GM23338 (cell line): ENCODE measurements around the gene MARCHF10. TPM values are rescaled to one million over a fixed set of nuclear protein-coding genes. Genes with fewer than 3 reads are reported as not detected.

Experiments
- ATAC-seq: fragments of 200-7000 bp; cut with Tn5 transposase; 3 replicates; pipeline ENCODE4 v1.9.1; 2020
- DNase-seq: peaks from one replicate; pipeline ENCODE4 v3.0.0-alpha.2; 2015; ENCODE audit warnings: low spot score
- H2AFZ ChIP-seq: fragments of 200-600 bp; sonication (generic); 2 replicates; pipeline ENCODE4 v1.8.0; 2016; ENCODE audit warnings: antibody characterized with exemption, mild to moderate bottlenecking, moderate library complexity
- H3F3A ChIP-seq: fragments of 200-600 bp; sonication (generic); replicated peaks from 2 replicates; pipeline ENCODE4 v1.8.0; 2017; ENCODE audit warnings: antibody characterized with exemption, mixed run types, low read depth
- H3K27ac ChIP-seq: fragments of 200-600 bp; sonication (generic); 2 replicates; pipeline ENCODE4 v1.6.1; 2016; ENCODE audit warnings: low read depth
- H3K27me3 ChIP-seq: fragments of 200-600 bp; sonication (generic); 2 replicates; pipeline ENCODE4 v1.8.0; 2016; ENCODE audit warnings: mild to moderate bottlenecking, mixed run types, moderate library complexity; ENCODE audit not compliant: insufficient read depth
- H3K36me3 ChIP-seq: fragments of 200-600 bp; sonication (generic); 2 replicates; pipeline ENCODE4 v1.8.0; 2016; ENCODE audit warnings: mild to moderate bottlenecking; ENCODE audit not compliant: insufficient read depth
- H3K4me1 ChIP-seq: fragments of 200-600 bp; sonication (generic); 2 replicates; pipeline ENCODE4 v1.8.0; 2016; ENCODE audit warnings: mild to moderate bottlenecking, moderate library complexity; ENCODE audit not compliant: insufficient read depth
- H3K4me2 ChIP-seq: fragments of 200-600 bp; sonication (generic); 2 replicates; pipeline ENCODE4 v1.7.1; 2017; ENCODE audit warnings: mixed run types
- H3K4me3 ChIP-seq: fragments of 200-600 bp; sonication (generic); 2 replicates; pipeline ENCODE4 v1.6.1; 2016; ENCODE audit warnings: mixed run types
- H3K79me2 ChIP-seq: fragments of 200-600 bp; sonication (generic); replicated peaks from 2 replicates; pipeline ENCODE4 v1.8.0; 2017; ENCODE audit warnings: mild to moderate bottlenecking; ENCODE audit not compliant: insufficient read depth
- H3K9me2 ChIP-seq: fragments of 200-600 bp; sonication (generic); 2 replicates; pipeline ENCODE4 v1.8.0; 2017; ENCODE audit not compliant: insufficient read depth
- H4K20me1 ChIP-seq: fragments of 200-600 bp; sonication (generic); replicated peaks from 2 replicates; pipeline ENCODE4 v1.8.0; 2017; ENCODE audit warnings: mild to moderate bottlenecking; ENCODE audit not compliant: insufficient read depth
- H3K27ac Mint-ChIP-seq: 2 replicates; pipeline ENCODE4 v1.8.0; 2020; ENCODE audit warnings: inconsistent platforms, mild to moderate bottlenecking, moderate library complexity, mixed read lengths
- H3K27me3 Mint-ChIP-seq: 3 replicates; pipeline ENCODE4 v1.8.0; 2022; ENCODE audit warnings: low read depth, mild to moderate bottlenecking, moderate library complexity, mixed read lengths, inconsistent platforms; ENCODE audit not compliant: insufficient read depth, poor library complexity
- H3K36me3 Mint-ChIP-seq: 3 replicates; pipeline ENCODE4 v1.8.0; 2021; ENCODE audit warnings: low read depth, mild to moderate bottlenecking, inconsistent platforms, moderate library complexity, mixed read lengths
- H3K4me1 Mint-ChIP-seq: 3 replicates; pipeline ENCODE4 v1.8.0; 2020; ENCODE audit warnings: mild to moderate bottlenecking, inconsistent platforms, mixed read lengths
- H3K4me3 Mint-ChIP-seq: 3 replicates; pipeline ENCODE4 v1.8.0; 2021; ENCODE audit warnings: moderate library complexity, mild to moderate bottlenecking, inconsistent platforms, mixed read lengths
- H3K9me3 Mint-ChIP-seq: 3 replicates; pipeline ENCODE4 v1.8.0; 2020; ENCODE audit warnings: moderate library complexity, mild to moderate bottlenecking, inconsistent platforms, mixed read lengths
- CREB1 ChIP-seq: fragments of 250-450 bp; sonication (Bioruptor Pico); IDR thresholded peaks from 2 replicates; pipeline ENCODE4 v1.5.0; 2020; ENCODE audit warnings: low read depth, mild to moderate bottlenecking, moderate library complexity
- ETS1 ChIP-seq: IDR thresholded peaks from 2 replicates; pipeline ENCODE4 v1.6.1; 2016; ENCODE audit warnings: antibody characterized with exemption
- EZH2 ChIP-seq: fragments of 200-600 bp; sonication (generic); IDR thresholded peaks from one replicate; pipeline ENCODE4 v1.8.0; 2017; ENCODE audit warnings: antibody characterized with exemption, mild to moderate bottlenecking, low read depth; ENCODE audit not compliant: unreplicated experiment
- JUNB ChIP-seq: IDR thresholded peaks from one replicate; pipeline ENCODE4 v1.6.1; 2016; ENCODE audit warnings: antibody characterized with exemption; ENCODE audit not compliant: unreplicated experiment
- NANOG ChIP-seq: IDR thresholded peaks from 2 replicates; pipeline ENCODE4 v1.6.1; 2016; ENCODE audit warnings: antibody characterized with exemption, borderline replicate concordance
- POLR2AphosphoS5 ChIP-seq: IDR thresholded peaks from 2 replicates; pipeline ENCODE4 v1.6.1; 2016; ENCODE audit warnings: antibody characterized with exemption, low read depth
- STAT1 ChIP-seq: IDR thresholded peaks from one replicate; pipeline ENCODE4 v1.6.1; 2016; ENCODE audit warnings: antibody characterized with exemption; ENCODE audit not compliant: unreplicated experiment
- ZNF114 ChIP-seq: fragments of 250-450 bp; sonication (Bioruptor Pico); IDR thresholded peaks from 2 replicates; pipeline ENCODE4 v1.5.0; 2020; ENCODE audit warnings: mild to moderate bottlenecking, moderate library complexity
- ZNF331 ChIP-seq: fragments of 250-450 bp; sonication (Bioruptor Pico); IDR thresholded peaks from 2 replicates; pipeline ENCODE4 v1.5.0; 2020; ENCODE audit warnings: low read depth, mild to moderate bottlenecking, moderate library complexity
- ZNF462 ChIP-seq: fragments of 250-450 bp; sonication (Bioruptor Pico); IDR thresholded peaks from 2 replicates; pipeline ENCODE4 v1.5.0; 2020; ENCODE audit warnings: mild to moderate bottlenecking, moderate library complexity
- polyA plus RNA-seq: library from polyadenylated mRNA; unstranded; fragments of >200 nt; fragmentation: Nextera tagmentation; extraction: Ambion mirVana; gene quantifications from 2 replicates; pipeline ENCODE4 v1.2.1, GENCODE V29; 2016
- total RNA-seq: library from RNA; depleted of rRNA; stranded (reverse); fragments of >200 nt; shearing (Covaris generic); gene quantifications from 2 replicates; pipeline ENCODE4 v1.2.3, GENCODE V29; 2014
- TF ChIP-seq, protein P1 (sequence below), 2 experiments: fragments of 200-600 bp in 1 of 2; sonication (generic) in 1 of 2; conservative IDR thresholded peaks; 2 replicates each; pipeline versions ENCODE4 v1.5.1 to v1.6.1; 2016 to 2017; ENCODE audit warnings: antibody characterized with exemption in 2 of 2, low read depth in 2 of 2, mild to moderate bottlenecking in 2 of 2, moderate library complexity in 1 of 2

Gene MARCHF10
- total and polyA plus RNA-seq, 2 experiments from 2014 or later = 0.50 TPM; not detected in 1

- Histone ChIP-seq H3K4me3 (no peak overlapping the region), H3F3A (no peaks in the 10 kb centered on the region), H3K27me3 (no peaks in the 10 kb centered on the region), H3K79me2 (no peaks in the 10 kb centered on the region), H3K27ac (no peak overlapping the region), H2AFZ (no peak overlapping the region), H3K36me3 (0 out of 2 replicates have a peak, but pooled peaks cover under 1% of the 10 kb centered on the region), H4K20me1 (no peaks in the 10 kb centered on the region), H3K4me2 (no peak overlapping the region), H3K9me2 (no peaks in the 10 kb centered on the region), H3K4me1 (peaks cover 4% of the 10 kb centered on the region; the same call in 1 of the 2 replicates)
- H3K27me3 Mint-ChIP-seq = peaks cover 8% of the 10 kb centered on the region
- peaks cover 23% of the 10 kb centered on the region for H3K36me3 Mint-ChIP-seq
- no peak overlapping the region for H3K4me3 Mint-ChIP-seq
- no peak overlapping the region for H3K27ac Mint-ChIP-seq
- peaks cover 9% of the 10 kb centered on the region; the same call in 1 of the 3 replicates for H3K9me3 Mint-ChIP-seq
- no peak for TF ChIP-seq JUNB
- no peak for TF ChIP-seq ZNF114 (CRISPR knock-in tag)
- TF ChIP-seq, protein P1, sequence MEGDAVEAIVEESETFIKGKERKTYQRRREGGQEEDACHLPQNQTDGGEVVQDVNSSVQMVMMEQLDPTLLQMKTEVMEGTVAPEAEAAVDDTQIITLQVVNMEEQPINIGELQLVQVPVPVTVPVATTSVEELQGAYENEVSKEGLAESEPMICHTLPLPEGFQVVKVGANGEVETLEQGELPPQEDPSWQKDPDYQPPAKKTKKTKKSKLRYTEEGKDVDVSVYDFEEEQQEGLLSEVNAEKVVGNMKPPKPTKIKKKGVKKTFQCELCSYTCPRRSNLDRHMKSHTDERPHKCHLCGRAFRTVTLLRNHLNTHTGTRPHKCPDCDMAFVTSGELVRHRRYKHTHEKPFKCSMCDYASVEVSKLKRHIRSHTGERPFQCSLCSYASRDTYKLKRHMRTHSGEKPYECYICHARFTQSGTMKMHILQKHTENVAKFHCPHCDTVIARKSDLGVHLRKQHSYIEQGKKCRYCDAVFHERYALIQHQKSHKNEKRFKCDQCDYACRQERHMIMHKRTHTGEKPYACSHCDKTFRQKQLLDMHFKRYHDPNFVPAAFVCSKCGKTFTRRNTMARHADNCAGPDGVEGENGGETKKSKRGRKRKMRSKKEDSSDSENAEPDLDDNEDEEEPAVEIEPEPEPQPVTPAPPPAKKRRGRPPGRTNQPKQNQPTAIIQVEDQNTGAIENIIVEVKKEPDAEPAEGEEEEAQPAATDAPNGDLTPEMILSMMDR (conservative IDR thresholded peaks at IDR 0.05; ENCODE audit: low read depth in 2 of 2) = no peak
- no peak for TF ChIP-seq STAT1
- TF ChIP-seq POLR2AphosphoS5 = no peak
- no peak for TF ChIP-seq ZNF331 (CRISPR knock-in tag)
- TF ChIP-seq ETS1 = no peak
- TF ChIP-seq CREB1 (CRISPR knock-in tag) = no peak
- no peak for TF ChIP-seq NANOG
- TF ChIP-seq EZH2 = no peak
- TF ChIP-seq ZNF462 (CRISPR knock-in tag) = no peak
- peaks cover 15% of the 10 kb centered on the region for H3K4me1 Mint-ChIP-seq
- ATAC-seq = no peak
- DNase-seq = no peak
Observed at GRCh38 chr17:62689441-62690167, 118.5 kb downstream of the MARCHF10 start.
